Astrocyte of the cerebellum (primary cell): Measurements from ENCODE around the gene TMEM196.

ENCODE experiments used
- DNase-seq: peaks from one replicate; pipeline ENCODE4 v3.0.0-alpha.2; 2011; ENCODE audit warnings: low read depth
- H3K4me3 ChIP-seq: 2 replicates; pipeline ENCODE4 v1.5.1; 2011; ENCODE audit warnings: mild to moderate bottlenecking, low read depth, low read length, moderate library complexity
- in situ Hi-C: cut with HindIII; loops from 2 replicates; pipeline ENCODE4 v1.10.0; 2017; ENCODE audit warnings: low sequenced_read_pairs
- TF ChIP-seq, protein P1 (sequence below): IDR thresholded peaks from 2 replicates; pipeline ENCODE4 v1.5.1; 2012; ENCODE audit warnings: low read length, low read depth, moderate library complexity, mild to moderate bottlenecking; ENCODE audit errors: missing control alignments

TMEM196 gene

DNA sequence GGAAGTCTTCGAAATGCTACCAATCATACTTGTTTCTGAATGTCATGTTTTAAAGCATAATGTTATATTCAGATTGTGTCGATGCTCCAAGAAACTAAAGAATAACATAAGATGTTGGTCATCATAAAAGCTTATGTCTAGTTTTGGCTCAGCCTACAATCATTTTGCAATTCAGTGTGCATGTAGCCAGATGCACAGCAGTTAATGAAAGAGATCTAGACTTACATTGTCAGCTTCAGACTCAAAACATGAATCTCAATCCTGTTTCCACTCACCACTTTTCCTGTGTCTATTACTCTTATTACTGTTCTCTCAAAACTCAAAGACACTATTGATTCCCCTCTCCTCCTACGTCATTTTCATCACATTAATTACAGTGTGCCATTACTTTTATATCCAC is 21.4 kb downstream of the TMEM196 start:
- TF ChIP-seq, protein P1, sequence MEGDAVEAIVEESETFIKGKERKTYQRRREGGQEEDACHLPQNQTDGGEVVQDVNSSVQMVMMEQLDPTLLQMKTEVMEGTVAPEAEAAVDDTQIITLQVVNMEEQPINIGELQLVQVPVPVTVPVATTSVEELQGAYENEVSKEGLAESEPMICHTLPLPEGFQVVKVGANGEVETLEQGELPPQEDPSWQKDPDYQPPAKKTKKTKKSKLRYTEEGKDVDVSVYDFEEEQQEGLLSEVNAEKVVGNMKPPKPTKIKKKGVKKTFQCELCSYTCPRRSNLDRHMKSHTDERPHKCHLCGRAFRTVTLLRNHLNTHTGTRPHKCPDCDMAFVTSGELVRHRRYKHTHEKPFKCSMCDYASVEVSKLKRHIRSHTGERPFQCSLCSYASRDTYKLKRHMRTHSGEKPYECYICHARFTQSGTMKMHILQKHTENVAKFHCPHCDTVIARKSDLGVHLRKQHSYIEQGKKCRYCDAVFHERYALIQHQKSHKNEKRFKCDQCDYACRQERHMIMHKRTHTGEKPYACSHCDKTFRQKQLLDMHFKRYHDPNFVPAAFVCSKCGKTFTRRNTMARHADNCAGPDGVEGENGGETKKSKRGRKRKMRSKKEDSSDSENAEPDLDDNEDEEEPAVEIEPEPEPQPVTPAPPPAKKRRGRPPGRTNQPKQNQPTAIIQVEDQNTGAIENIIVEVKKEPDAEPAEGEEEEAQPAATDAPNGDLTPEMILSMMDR, result no peak
- H3K4me3 ChIP-seq, result no peak overlapping the region
- in situ Hi-C loops, result loop anchor here (25.0 kb wide), 2 partner anchors 560 to 835 kb away; no protein-coding TSS in a partner anchor
- DNase-seq, result no peak

DNA sequence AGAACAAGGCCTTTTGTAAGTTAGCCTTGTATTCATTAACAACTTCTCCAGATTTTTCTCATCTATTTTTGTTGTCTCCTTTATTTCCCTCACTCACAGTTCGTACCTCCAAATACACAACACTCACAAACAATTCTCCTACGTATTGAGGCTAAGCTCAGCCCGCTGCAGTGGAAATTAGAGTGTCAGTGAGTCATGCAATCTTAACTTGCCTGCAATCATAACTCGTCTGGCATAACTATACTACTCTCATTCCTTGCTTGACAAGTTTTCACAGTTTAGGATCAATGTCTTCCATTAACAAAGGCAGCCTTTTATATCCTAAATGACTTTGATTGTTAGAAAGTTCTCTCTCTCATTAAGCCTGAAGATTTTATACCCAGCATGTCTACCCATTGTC is 23.8 kb downstream of the TMEM196 start:
- TF ChIP-seq, protein P1, result no peak
- H3K4me3 ChIP-seq, result no peak overlapping the region
- in situ Hi-C loops, result loop anchor here (25.0 kb wide), 2 partner anchors 563 to 838 kb away; no protein-coding TSS in a partner anchor
- no peak for DNase-seq

DNA sequence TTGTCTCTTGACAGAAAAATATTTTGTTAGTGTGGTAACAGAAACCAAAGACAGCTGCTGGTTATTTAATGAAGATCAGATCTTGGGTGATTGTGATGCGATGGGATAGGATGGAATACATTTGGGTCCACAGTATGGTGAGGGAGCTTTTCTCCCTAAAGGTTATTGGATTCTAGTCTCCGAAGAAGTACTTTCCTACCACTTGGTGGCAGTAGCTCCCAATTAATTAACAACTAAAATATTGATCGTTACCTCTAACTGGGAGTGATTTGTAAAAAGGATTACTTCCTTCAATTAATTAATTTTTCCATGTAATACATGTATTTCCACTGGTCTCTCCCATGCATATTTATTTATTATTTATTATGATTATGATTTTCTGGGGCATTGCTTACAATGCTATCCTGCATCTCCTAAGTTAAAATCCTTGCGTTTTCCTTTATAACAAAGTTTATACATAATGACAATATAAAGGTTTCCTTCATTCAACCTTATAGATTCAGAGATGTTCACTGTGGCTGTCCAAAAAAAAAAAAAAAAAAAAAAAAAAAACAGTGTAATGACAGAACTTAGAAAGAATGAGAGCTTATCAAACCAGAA is 25.6 kb downstream of the TMEM196 start:
- peak; percentile 38 for DNase-seq
- in situ Hi-C loops, result no loop called here
- TF ChIP-seq, protein P1, result peak; percentile 48
- no peak overlapping the region for H3K4me3 ChIP-seq

DNA sequence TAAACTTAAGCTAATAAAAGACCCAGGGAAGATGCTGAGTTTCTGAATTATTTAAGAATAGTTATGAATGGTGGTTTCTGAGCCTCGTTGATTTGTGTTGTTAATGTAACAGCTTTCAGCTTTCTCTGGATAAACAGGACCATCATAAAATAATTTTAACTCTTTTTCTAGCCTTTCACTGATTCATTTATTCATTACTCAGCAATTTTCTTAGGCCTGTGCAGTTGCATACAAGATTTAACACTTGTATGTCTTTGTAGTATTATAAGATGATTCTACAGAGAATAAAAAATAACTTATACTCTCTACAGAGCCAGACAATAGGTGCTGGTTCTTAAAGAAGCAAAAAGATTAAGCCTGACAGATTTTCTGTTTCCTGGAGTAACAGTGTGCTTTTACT is 29.3 kb downstream of the TMEM196 start:
- TF ChIP-seq, protein P1, result no peak
- in situ Hi-C loops, result no loop called here
- H3K4me3 ChIP-seq, result no peak overlapping the region
- no peak for DNase-seq

DNA sequence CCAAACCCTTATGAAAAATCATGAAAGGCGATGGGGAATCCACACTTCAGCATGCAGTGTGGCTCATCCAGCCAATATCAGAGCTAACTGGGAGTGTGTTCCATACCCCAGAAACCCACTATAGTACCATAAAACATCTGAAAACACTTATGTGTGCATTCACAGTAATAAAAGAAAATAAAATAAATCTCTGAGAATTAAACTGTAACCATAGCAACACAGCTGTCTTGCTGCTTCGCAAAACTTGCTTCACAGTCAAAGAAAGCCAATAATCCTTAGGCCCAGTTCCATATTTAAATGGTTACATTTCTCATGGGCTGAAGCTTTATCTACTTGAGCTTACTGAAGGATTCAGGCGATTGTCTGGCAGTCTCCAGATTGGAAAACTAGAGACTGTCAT is 44.7 kb downstream of the TMEM196 start:
- DNase-seq, result no peak
- H3K4me3 ChIP-seq, result no peak overlapping the region
- TF ChIP-seq, protein P1, result no peak
- in situ Hi-C loops, result no loop called here

DNA sequence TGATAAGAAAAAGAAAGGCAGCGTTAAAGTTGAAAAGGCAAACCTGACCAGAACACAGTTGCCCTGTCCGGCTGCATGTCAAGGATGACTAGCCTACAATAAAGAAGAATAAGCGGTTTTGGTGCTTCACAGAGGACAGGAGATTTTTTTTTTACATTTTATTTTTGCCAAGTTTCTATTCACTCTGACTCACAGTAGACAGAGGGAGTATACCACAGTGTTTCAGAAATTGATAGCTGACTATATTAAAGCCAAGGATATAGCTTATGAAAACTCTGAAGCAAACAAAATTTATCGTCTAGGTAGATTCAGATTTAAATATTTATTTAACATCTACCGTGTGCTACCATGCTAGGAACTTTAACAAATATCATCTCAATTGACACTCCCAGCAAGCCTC is 47.6 kb downstream of the TMEM196 start:
- in situ Hi-C loops, result no loop called here
- H3K4me3 ChIP-seq, result no peak overlapping the region
- DNase-seq, result no peak
- TF ChIP-seq, protein P1, result no peak
